ENCODE results near the gene FUZ.
A peak's percentile ranks its signal among the peaks of the same experiment; 100 is the strongest.

FUZ gene

GRCh38 chr19:49858088-49858985 lies 45.2 kb upstream of the FUZ start:
- H3K4me3 ChIP-seq = no peak overlapping the region
- peak overlapping the region in 1 of 11 experiments; percentile 12; a peak in 1 of 22 replicates for H3K27ac ChIP-seq
- no peak overlapping the region for H3K4me2 ChIP-seq
- 0 out of 22 replicates have a peak overlapping the region, but pooled peaks of 1 of the 11 experiments have one; percentile 24 for H3K9ac ChIP-seq
- no peaks in the 10 kb centered on the region for H3K9me3 ChIP-seq (replicated peaks in 1 of 11)
- no peaks in the 10 kb centered on the region for H3K27me3 ChIP-seq
- H4K20me1 ChIP-seq = peaks cover 57 to 98% (median 85%) of the 10 kb centered on the region in 11 experiments
- peaks cover 10 to 18% (median 13%) of the 10 kb centered on the region in 10 experiments; a peak in 19 of 20 replicates for H3K4me1 ChIP-seq
- TF ChIP-seq Cebpa-rat (IDR thresholded peaks at IDR 0.05) = no peak
- peaks cover 75 to 94% (median 89%) of the 10 kb centered on the region in 11 experiments for H3K36me3 ChIP-seq

GRCh38 chr19:49857838-49858087 lies 44.7 kb upstream of the FUZ start:
- Histone ChIP-seq H4K20me1 (peaks cover 59 to 98% (median 85%) of the 10 kb centered on the region in 11 experiments), H3K4me1 (peaks cover 16 to 24% (median 18%) of the 10 kb centered on the region in 10 experiments), H3K9me3 (replicated peaks in 1 of 11) (no peaks in the 10 kb centered on the region), H3K4me3 (no peak overlapping the region), H3K9ac (peak overlapping the region in 1 of 11 experiments; percentile 24; a peak in 1 of 22 replicates), H3K36me3 (peaks cover 71 to 88% (median 84%) of the 10 kb centered on the region in 11 experiments), H3K27me3 (no peaks in the 10 kb centered on the region), H3K4me2 (no peak overlapping the region), H3K27ac (peak overlapping the region in 1 of 11 experiments; percentile 12; a peak in 1 of 22 replicates)
- no peak for TF ChIP-seq Cebpa-rat (IDR thresholded peaks at IDR 0.05)

DNA sequence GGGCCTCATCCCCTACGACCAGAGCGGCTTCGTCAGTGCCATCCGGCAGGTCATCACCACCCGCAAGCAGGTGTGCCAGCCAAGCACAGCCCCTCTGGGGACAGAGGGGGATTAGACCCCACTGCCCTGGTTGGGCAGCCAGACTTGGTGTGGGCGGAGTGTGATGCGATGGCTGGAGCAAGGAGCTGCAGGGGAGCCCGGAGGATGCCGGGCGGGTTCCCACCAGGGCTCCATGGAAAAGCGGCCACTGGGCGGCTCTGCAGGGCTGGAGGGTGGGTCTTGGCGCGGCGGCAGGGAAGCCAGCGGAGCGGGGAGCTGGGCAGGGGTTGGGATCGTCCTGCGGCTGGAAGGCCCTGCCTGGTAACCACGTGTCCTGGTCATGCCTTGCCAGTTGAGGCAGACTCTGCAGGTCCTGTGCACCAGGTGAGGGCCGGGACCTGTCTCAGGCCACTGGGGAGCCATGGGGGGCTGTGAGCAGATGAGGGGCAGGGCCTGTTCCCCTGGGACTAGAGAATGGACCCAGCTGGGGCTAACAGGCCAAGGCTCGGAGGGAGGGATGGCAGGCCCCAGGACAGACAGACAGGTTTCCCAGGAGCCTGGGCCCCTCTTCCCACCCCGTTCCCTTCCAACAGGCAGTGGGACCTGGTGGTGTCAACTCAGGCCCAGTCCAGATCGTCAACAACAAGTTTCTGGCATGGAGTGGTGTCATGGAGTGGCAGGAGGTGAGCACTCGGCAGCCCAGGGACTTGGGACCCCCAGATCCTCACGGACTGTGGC lies 44.2 kb upstream of the FUZ start:
- Histone ChIP-seq H3K27me3 (no peaks in the 10 kb centered on the region), H3K4me3 (no peak overlapping the region), H3K9me3 (replicated peaks in 1 of 11) (no peaks in the 10 kb centered on the region), H3K9ac (peak overlapping the region in 1 of 11 experiments; percentile 24; a peak in 1 of 22 replicates), H3K4me1 (peaks cover 21 to 29% (median 23%) of the 10 kb centered on the region in 10 experiments), H3K27ac (peak overlapping the region in 1 of 11 experiments; percentile 12; a peak in 1 of 22 replicates), H4K20me1 (peaks cover 64 to 98% (median 86%) of the 10 kb centered on the region in 11 experiments), H3K36me3 (peaks cover 67 to 83% (median 79%) of the 10 kb centered on the region in 11 experiments), H3K4me2 (no peak overlapping the region)
- no peak for TF ChIP-seq Cebpa-rat (IDR thresholded peaks at IDR 0.05)

GRCh38 chr19:49856574-49857021 lies 43.5 kb upstream of the FUZ start:
- Histone ChIP-seq H3K4me2 (no peak overlapping the region), H3K36me3 (peaks cover 62 to 79% (median 74%) of the 10 kb centered on the region in 11 experiments), H3K27me3 (no peaks in the 10 kb centered on the region), H3K9me3 (replicated peaks in 1 of 11) (no peaks in the 10 kb centered on the region), H3K4me1 (peaks cover 25 to 33% (median 28%) of the 10 kb centered on the region in 10 experiments), H3K4me3 (no peak overlapping the region), H3K9ac (0 out of 22 replicates have a peak overlapping the region, but pooled peaks of 1 of the 11 experiments have one; percentile 5), H3K27ac (no peak overlapping the region), H4K20me1 (peaks cover 68 to 99% (median 91%) of the 10 kb centered on the region in 11 experiments)
- TF ChIP-seq Cebpa-rat (IDR thresholded peaks at IDR 0.05) = no peak

DNA sequence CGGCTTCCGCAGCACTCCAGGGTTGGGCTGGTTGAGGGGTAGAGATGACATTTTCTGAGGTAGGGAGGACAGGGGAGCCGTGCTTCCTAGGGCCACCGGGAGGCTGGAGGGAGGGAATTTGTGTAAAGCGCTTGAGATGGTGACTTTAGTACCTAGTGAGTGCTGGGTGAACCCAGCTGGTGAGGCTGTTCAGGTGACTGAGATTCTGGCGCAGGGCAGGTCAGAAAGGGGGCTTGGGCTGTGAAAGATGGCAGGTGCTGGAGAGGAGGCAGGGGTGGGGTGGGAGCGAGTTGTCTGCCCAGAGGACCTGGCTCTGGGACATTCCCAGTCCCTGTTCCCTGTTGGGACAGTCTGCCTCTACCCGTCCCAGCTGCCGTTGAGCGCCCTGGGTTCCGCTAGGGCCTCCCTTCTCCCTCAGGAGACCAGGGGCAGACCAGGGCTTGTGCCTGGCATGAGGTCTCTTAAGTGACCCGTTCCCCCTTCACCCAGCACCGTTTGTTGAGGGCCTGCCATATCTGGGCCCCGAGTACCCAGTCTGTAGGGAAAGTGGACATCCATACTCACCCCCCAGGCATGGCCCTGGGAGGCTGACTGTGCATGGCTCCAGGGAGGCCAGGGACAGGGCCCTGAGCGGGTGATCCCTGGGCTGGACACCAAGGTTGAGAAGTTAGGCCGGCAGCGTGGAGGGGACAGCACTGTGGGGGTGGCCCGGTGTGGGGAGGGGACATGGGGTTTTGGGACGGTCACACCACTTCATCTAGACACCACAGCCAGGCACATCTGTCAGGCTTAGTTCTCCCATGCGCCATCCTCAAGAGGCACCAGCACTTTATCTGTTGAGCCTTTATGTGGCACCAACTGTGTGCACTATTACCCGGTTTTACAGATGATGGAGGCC lies 42.8 kb upstream of the FUZ start:
- Histone ChIP-seq H3K9ac (peak overlapping the region in 3 of 11 experiments; percentile 5 to 50 (median 7); a peak in 2 of 22 replicates), H3K27me3 (no peaks in the 10 kb centered on the region), H3K4me3 (no peak overlapping the region), H3K4me1 (peaks cover 25 to 33% (median 28%) of the 10 kb centered on the region in 10 experiments), H4K20me1 (peaks cover 68 to 92% (median 89%) of the 10 kb centered on the region in 11 experiments), H3K4me2 (no peak overlapping the region), H3K9me3 (replicated peaks in 1 of 11) (no peaks in the 10 kb centered on the region), H3K27ac (0 out of 22 replicates have a peak overlapping the region, but pooled peaks of 1 of the 11 experiments have one; percentile 18), H3K36me3 (peaks cover 56 to 72% (median 69%) of the 10 kb centered on the region in 11 experiments)
- no peak for TF ChIP-seq Cebpa-rat (IDR thresholded peaks at IDR 0.05)

GRCh38 chr19:49855277-49855675 lies 42.2 kb upstream of the FUZ start:
- peaks cover 50 to 66% (median 62%) of the 10 kb centered on the region in 11 experiments for H3K36me3 ChIP-seq
- TF ChIP-seq Cebpa-rat (IDR thresholded peaks at IDR 0.05) = no peak
- 0 out of 22 replicates have a peak overlapping the region, but pooled peaks of 1 of the 11 experiments have one; percentile 18 for H3K27ac ChIP-seq
- H3K9me3 ChIP-seq (replicated peaks in 1 of 11) = no peaks in the 10 kb centered on the region
- peaks cover 68 to 86% (median 82%) of the 10 kb centered on the region in 11 experiments for H4K20me1 ChIP-seq
- H3K27me3 ChIP-seq = no peaks in the 10 kb centered on the region
- H3K4me3 ChIP-seq = no peak overlapping the region
- peak overlapping the region in 3 of 11 experiments; percentile 7 to 50 (median 17); a peak in 1 of 22 replicates for H3K9ac ChIP-seq
- peaks cover 25 to 34% (median 29%) of the 10 kb centered on the region in 10 experiments for H3K4me1 ChIP-seq
- no peak overlapping the region for H3K4me2 ChIP-seq

GRCh38 chr19:49854378-49855263 lies 41.5 kb upstream of the FUZ start:
- Histone ChIP-seq H3K36me3 (peaks cover 43 to 59% (median 56%) of the 10 kb centered on the region in 11 experiments), H3K4me3 (no peak overlapping the region), H3K9ac (peak overlapping the region in 9 of 11 experiments; percentile 2 to 95 (median 61); a peak in 8 of 22 replicates), H3K4me1 (peaks cover 25 to 41% (median 35%) of the 10 kb centered on the region in 10 experiments), H3K27ac (0 out of 22 replicates have a peak overlapping the region, but pooled peaks of 3 of the 11 experiments have one; percentile 12 to 18 (median 18)), H3K27me3 (no peaks in the 10 kb centered on the region), H3K4me2 (peak overlapping the region in 9 of 11 experiments; percentile 89 to 100 (median 98); a peak in 13 of 22 replicates), H3K9me3 (replicated peaks in 1 of 11) (peaks cover 0 to 2% (median 0%) of the 10 kb centered on the region in 11 experiments; a peak in 3 of 22 replicates), H4K20me1 (peaks cover 68 to 79% (median 77%) of the 10 kb centered on the region in 11 experiments)
- TF ChIP-seq Cebpa-rat (IDR thresholded peaks at IDR 0.05) = no peak

Data from BLaER1 treated with 17β-estradiol and CSF1 and Interleukin-3, amounts not matched to agents 10 nM and 100 nM (cell line).